Measurements from ENCODE around the gene HNRNPF. TPM values are rescaled to one million over a fixed set of nuclear protein-coding genes. Genes with fewer than 3 reads are reported as not detected.

Gene HNRNPF
- total and polyA plus RNA-seq, 2 of the 4 experiments (the other 2 are of a cell fraction): 169 to 207 TPM

DNA sequence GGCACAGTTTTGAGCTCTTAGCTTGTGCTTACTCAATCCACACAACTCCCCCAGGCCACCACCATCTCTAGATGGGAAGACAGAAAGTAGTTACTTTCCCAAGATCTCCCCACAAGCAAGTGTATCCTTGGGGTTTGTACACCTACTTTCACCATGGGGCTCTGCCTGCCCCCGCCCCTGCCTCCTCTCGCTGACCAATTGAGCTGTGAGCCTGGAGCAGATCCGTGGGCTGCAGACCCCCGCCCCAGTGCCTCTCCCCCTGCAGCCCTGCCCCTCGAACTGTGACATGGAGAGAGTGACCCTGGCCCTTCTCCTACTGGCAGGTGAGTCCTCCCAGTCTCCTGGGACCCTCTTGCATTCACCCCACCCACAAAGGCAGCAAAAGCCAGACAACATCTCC, 35.5 kb downstream of the HNRNPF start:
- ATAC-seq (ENCODE audit: low read depth): no peak
- H4K20me1 ChIP-seq (ENCODE audit: insufficient read depth, low read length): no peaks in the 10 kb centered on the region
- H2BK15ac ChIP-seq (ENCODE audit: low read depth, low read length): no peak overlapping the region
- H3K9me3 ChIP-seq (ENCODE audit: control insufficient read depth, insufficient read depth, low read length): no peaks in the 10 kb centered on the region
- CTCF ChIA-PET: no interaction called here
- no peak overlapping the region for H3K4ac ChIP-seq (ENCODE audit: low read depth, low read length)
- H3K14ac ChIP-seq (replicated peaks; ENCODE audit: low read depth, low read length): no peak overlapping the region
- no peak overlapping the region for H2BK5ac ChIP-seq (ENCODE audit: low read depth, low read length, poor library complexity, severe bottlenecking)
- no peaks in the 10 kb centered on the region for H3K79me1 ChIP-seq (ENCODE audit: low read depth in 1 of 2, low read length in 2 of 2)
- H3K27ac ChIP-seq (ENCODE audit: insufficient read depth, low read length): no peak overlapping the region
- no peak overlapping the region for H3K18ac ChIP-seq (ENCODE audit: low read depth, low read length)
- H2AFZ ChIP-seq (replicated peaks; ENCODE audit: low read length, poor library complexity): no peak overlapping the region
- no peak overlapping the region for H3K9ac ChIP-seq (ENCODE audit: low read depth, low read length)
- H3K4me3 ChIP-seq (ENCODE audit: insufficient read depth, low read depth, low read length): no peak overlapping the region
- peaks cover 15% of the 10 kb centered on the region for H3K27me3 ChIP-seq (ENCODE audit: control insufficient read depth, insufficient read depth, low read length)
- H4K5ac ChIP-seq (ENCODE audit: low read depth, low read length): no peak overlapping the region
- no peak overlapping the region for H2AK5ac ChIP-seq (ENCODE audit: low read depth, low read length)
- no peak overlapping the region for H3K4me2 ChIP-seq (ENCODE audit: low read depth, low read length)
- H3K36me3 ChIP-seq (ENCODE audit: control insufficient read depth, insufficient read depth, low read length): no peaks in the 10 kb centered on the region
- POLR2A ChIA-PET (ENCODE audit: unreplicated experiment): no interaction called here
- dilution Hi-C loops (cut with HindIII; ENCODE audit: low sequenced_read_pairs, unreplicated experiment): no loop called here
- H2BK20ac ChIP-seq (ENCODE audit: low read depth, low read length): no peak overlapping the region
- no peaks in the 10 kb centered on the region for H3K4me1 ChIP-seq (ENCODE audit: control insufficient read depth, insufficient read depth, low read length)
- H4K91ac ChIP-seq (ENCODE audit: insufficient read depth, low read depth, low read length): no peak overlapping the region
- intact Hi-C loops (cut with micrococcal nuclease): no loop called here
- no peak overlapping the region for H3K23ac ChIP-seq (ENCODE audit: low read depth, low read length)
- TF ChIP-seq MAZ (IDR thresholded peaks at IDR 0.05; ENCODE audit: borderline replicate concordance, low read depth, low read length) (no peak), RFX5 (IDR thresholded peaks at IDR 0.05; ENCODE audit: low read depth, low read length) (no peak), FOS (IDR thresholded peaks at IDR 0.05; ENCODE audit: low read depth, low read length) (no peak), USF2 (IDR thresholded peaks at IDR 0.05; ENCODE audit: low read depth, low read length) (no peak), CEBPB (IDR thresholded peaks at IDR 0.05; ENCODE audit: low read depth, low read length) (no peak), NFE2L2 (IDR thresholded peaks at IDR 0.05; ENCODE audit: low read depth, low read length) (no peak), CTCF (conservative IDR thresholded peaks at IDR 0.05; ENCODE audit: low read depth, low read length) (no peak), MAFK (IDR thresholded peaks at IDR 0.05; ENCODE audit: low read depth, low read length) (no peak), BHLHE40 (IDR thresholded peaks at IDR 0.05; ENCODE audit: low read depth, low read length) (no peak), RAD21 (IDR thresholded peaks at IDR 0.05; ENCODE audit: low read length) (no peak), MXI1 (IDR thresholded peaks at IDR 0.05; ENCODE audit: borderline replicate concordance, low read depth, low read length) (no peak), POLR2A (IDR thresholded peaks at IDR 0.05; ENCODE audit: low read depth, low read length) (no peak), RCOR1 (IDR thresholded peaks at IDR 0.05; ENCODE audit: insufficient replicate concordance, low read length) (no peak), SMC3 (IDR thresholded peaks at IDR 0.05; ENCODE audit: low read depth, low read length) (no peak), CHD1 (IDR thresholded peaks at IDR 0.05; ENCODE audit: low read depth, low read length) (no peak)
- TF ChIP-seq, protein P1, sequence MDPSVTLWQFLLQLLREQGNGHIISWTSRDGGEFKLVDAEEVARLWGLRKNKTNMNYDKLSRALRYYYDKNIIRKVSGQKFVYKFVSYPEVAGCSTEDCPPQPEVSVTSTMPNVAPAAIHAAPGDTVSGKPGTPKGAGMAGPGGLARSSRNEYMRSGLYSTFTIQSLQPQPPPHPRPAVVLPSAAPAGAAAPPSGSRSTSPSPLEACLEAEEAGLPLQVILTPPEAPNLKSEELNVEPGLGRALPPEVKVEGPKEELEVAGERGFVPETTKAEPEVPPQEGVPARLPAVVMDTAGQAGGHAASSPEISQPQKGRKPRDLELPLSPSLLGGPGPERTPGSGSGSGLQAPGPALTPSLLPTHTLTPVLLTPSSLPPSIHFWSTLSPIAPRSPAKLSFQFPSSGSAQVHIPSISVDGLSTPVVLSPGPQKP (IDR thresholded peaks at IDR 0.05; ENCODE audit: borderline replicate concordance, low read depth, low read length): no peak
- no peaks in the 10 kb centered on the region for H3K9me1 ChIP-seq (ENCODE audit: insufficient read depth, low read length)
- H2AK9ac ChIP-seq (replicated peaks; ENCODE audit: low read depth, low read length, poor library complexity): no peak overlapping the region
- no peak overlapping the region for H4K8ac ChIP-seq (ENCODE audit: low read depth in 2 of 2, low read length in 2 of 2)
- 10% methylated on average over 2 of the region's 5 CpGs; no CpG with 5 or more reads in 1 of the 2 experiments for WGBS, 2 experiments (ENCODE audit: extremely low coverage in 2 of 2, insufficient read length in 1 of 2)
- no TSS peak for BruUV-seq (replicated peaks)
- H3K56ac ChIP-seq (ENCODE audit: extremely low read depth, insufficient read depth, low read length): no peak overlapping the region
- in situ Hi-C loops (cut with MboI; ENCODE audit: low sequenced_read_pairs): no loop called here
- no peak for DNase-seq
- no peak overlapping the region for H2BK120ac ChIP-seq (ENCODE audit: low read depth, low read length)
